Neural progenitor cell (in vitro differentiated cells): ENCODE data around the gene ATP11C.

Source experiments
- EZH2 ChIP-seq: fragments of 200-600 bp; sonication (generic); IDR thresholded peaks from 2 replicates; pipeline ENCODE4 v1.6.1; 2017; ENCODE audit warnings: antibody characterized with exemption, mild to moderate bottlenecking, moderate library complexity
- EZH2phosphoT487 ChIP-seq: fragments of 200-600 bp; sonication (generic); IDR thresholded peaks from 2 replicates; pipeline ENCODE4 v1.6.1; 2017; ENCODE audit warnings: antibody characterized with exemption
- TF ChIP-seq, protein P1 (sequence below): fragments of 200-600 bp; sonication (generic); IDR thresholded peaks from 2 replicates; pipeline ENCODE4 v1.5.1; 2017; ENCODE audit warnings: antibody characterized with exemption, mild to moderate bottlenecking

DNA sequence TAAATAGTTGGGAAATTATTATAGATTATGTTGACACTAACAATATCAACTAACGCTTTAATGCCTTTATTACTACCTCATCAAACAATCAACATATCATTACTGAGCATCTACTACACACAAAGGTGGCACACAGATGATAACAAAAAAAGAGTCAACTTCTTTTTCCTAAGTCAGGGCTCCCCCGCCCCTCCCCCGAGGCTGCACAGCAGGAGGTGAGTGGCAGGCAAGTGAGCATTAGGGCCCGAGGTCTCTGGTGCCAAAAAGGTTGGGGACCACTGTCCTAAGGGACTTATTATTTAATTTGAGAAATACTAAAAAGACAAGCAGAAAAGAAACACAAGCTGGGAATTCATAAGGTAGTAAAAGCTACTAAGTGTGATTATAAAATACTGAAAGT lies 174.6 kb downstream of the ATP11C start:
- TF ChIP-seq, protein P1, sequence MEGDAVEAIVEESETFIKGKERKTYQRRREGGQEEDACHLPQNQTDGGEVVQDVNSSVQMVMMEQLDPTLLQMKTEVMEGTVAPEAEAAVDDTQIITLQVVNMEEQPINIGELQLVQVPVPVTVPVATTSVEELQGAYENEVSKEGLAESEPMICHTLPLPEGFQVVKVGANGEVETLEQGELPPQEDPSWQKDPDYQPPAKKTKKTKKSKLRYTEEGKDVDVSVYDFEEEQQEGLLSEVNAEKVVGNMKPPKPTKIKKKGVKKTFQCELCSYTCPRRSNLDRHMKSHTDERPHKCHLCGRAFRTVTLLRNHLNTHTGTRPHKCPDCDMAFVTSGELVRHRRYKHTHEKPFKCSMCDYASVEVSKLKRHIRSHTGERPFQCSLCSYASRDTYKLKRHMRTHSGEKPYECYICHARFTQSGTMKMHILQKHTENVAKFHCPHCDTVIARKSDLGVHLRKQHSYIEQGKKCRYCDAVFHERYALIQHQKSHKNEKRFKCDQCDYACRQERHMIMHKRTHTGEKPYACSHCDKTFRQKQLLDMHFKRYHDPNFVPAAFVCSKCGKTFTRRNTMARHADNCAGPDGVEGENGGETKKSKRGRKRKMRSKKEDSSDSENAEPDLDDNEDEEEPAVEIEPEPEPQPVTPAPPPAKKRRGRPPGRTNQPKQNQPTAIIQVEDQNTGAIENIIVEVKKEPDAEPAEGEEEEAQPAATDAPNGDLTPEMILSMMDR = no peak
- TF ChIP-seq EZH2phosphoT487 = no peak
- no peak for TF ChIP-seq EZH2
